ENCODE results near the gene DNASE2B. TPM values are rescaled to one million over a fixed set of nuclear protein-coding genes. Genes with fewer than 3 reads are reported as not detected.

The DNASE2B gene
- total and polyA plus RNA-seq, 8 donors, result 0.20 to 0.92 (median 0.25) TPM; not detected in 5

GRCh38 chr1:84390226-84390625 is 8.1 kb upstream of the DNASE2B start:
- H3K4me3 ChIP-seq, result no peak overlapping the region
- H3K4me1 ChIP-seq, result no peaks in the 10 kb centered on the region
- DNase-seq, result no peak
- H3K36me3 ChIP-seq, result no peaks in the 10 kb centered on the region
- TF ChIP-seq CTCF (IDR thresholded peaks at IDR 0.05) (no peak), POLR2A (IDR thresholded peaks at IDR 0.05) (no peak), EP300 (IDR thresholded peaks at IDR 0.05) (no peak), POLR2AphosphoS5 (IDR thresholded peaks at IDR 0.05) (no peak)
- intact Hi-C loops (cut with DNase I; ENCODE audit: low total_unique reads), result no loop called here
- H3K9me3 ChIP-seq, result no peaks in the 10 kb centered on the region
- no peak overlapping the region for H3K27ac ChIP-seq
- no peaks in the 10 kb centered on the region for H3K27me3 ChIP-seq

- WGBS, 5 donors, result 55 to 94% (median 63%) methylated on average over 3 of the region's 3 CpGs
Measured at GRCh38 chr1:84401156-84401555, 2.9 kb downstream of the DNASE2B start.

GRCh38 chr1:84402060-84402459 is 3.8 kb downstream of the DNASE2B start:
- DNase-seq, result no peak
- H3K4me3 ChIP-seq, result no peak overlapping the region
- intact Hi-C loops (cut with DNase I; ENCODE audit: low total_unique reads), result no loop called here
- peaks cover 0 to 9% (median 0%) of the 10 kb centered on the region in 4 donors for H3K4me1 ChIP-seq
- H3K27me3 ChIP-seq, result no peaks in the 10 kb centered on the region
- TF ChIP-seq EP300 (IDR thresholded peaks at IDR 0.05), result no peak
- TF ChIP-seq POLR2A (IDR thresholded peaks at IDR 0.05), result no peak
- TF ChIP-seq CTCF (IDR thresholded peaks at IDR 0.05), result no peak
- no peak for TF ChIP-seq POLR2AphosphoS5 (IDR thresholded peaks at IDR 0.05)
- H3K9me3 ChIP-seq, result no peaks in the 10 kb centered on the region
- no peak overlapping the region for H3K27ac ChIP-seq
- no peaks in the 10 kb centered on the region for H3K36me3 ChIP-seq

More at GRCh38 chr1:84401156-84401555, 2.9 kb downstream of the DNASE2B start:
- Histone ChIP-seq H3K27ac (no peak overlapping the region), H3K4me1 (no peaks in the 10 kb centered on the region), H3K4me3 (no peak overlapping the region), H3K27me3 (no peaks in the 10 kb centered on the region), H3K9me3 (no peaks in the 10 kb centered on the region), H3K36me3 (no peaks in the 10 kb centered on the region)
- DNase-seq, result no peak
- no peak for TF ChIP-seq CTCF (IDR thresholded peaks at IDR 0.05)
- TF ChIP-seq EP300 (IDR thresholded peaks at IDR 0.05), result no peak
- no peak for TF ChIP-seq POLR2AphosphoS5 (IDR thresholded peaks at IDR 0.05)
- no peak for TF ChIP-seq POLR2A (IDR thresholded peaks at IDR 0.05)
- intact Hi-C loops (cut with DNase I; ENCODE audit: low total_unique reads), result no loop called here

GRCh38 chr1:84402501-84402900 is 4.2 kb downstream of the DNASE2B start:
- Histone ChIP-seq H3K27me3 (no peaks in the 10 kb centered on the region), H3K27ac (no peak overlapping the region), H3K36me3 (no peaks in the 10 kb centered on the region), H3K9me3 (no peaks in the 10 kb centered on the region), H3K4me3 (no peak overlapping the region), H3K4me1 (peaks cover 0 to 13% (median 2%) of the 10 kb centered on the region in 4 donors)
- no peak for DNase-seq
- no peak for TF ChIP-seq EP300 (IDR thresholded peaks at IDR 0.05)
- TF ChIP-seq POLR2AphosphoS5 (IDR thresholded peaks at IDR 0.05), result no peak
- TF ChIP-seq POLR2A (IDR thresholded peaks at IDR 0.05), result no peak
- TF ChIP-seq CTCF (IDR thresholded peaks at IDR 0.05), result no peak
- intact Hi-C loops (cut with DNase I; ENCODE audit: low total_unique reads), result no loop called here

Data from stomach (tissue), 9 donors.